Nucleus accumbens (tissue), 56 donors: ENCODE measurements around the gene ASTL.

Source experiments
- DNase-seq, 56 donors: peaks; one replicate each; lab custom pipeline; 2025; lab: John Stamatoyannopoulos, UW

Gene ASTL

DNA sequence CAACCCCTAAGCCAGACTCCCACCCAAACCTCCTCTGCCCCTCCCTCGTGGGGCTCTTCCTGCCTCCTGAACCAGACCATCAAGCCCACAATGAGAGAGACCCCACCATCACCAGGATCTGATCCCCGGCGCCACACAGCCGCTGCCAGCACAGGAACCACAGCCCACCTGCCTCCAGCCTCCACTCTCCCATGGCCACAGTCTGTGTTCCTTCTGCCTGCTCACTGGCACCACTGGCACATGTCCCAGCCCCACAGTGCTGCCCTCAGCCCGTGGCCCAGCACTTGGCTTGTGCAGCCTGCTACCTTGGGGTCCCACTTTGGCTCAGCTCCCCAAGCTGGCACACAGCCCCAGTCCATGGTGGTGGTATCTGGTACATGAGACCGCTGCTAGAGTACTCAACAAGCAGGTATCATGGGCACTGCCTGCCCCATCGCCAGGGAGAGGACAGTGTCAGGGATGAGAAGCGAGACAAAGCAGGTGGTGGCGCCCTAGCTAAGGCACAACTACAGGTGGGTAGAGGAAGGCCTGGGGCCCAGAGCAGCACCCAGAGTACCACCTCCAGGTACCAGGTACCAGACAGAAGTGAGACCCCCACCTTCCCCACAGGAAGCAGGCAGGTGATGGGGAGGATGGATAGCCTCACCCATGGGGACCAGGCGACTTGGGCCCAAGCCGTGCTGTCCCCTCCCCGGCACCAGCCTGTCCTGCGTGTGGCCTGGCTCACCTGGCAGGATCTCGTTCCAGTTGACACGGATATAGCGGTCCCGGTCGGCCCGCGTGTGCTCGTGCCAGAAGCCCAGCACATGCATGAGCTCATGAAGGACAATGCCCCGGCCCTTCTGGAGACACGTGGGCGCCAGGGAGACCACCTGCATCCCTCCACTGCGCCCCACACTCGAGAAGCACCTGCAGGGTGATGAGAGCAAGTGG is 6.2 kb downstream of the ASTL start:
- DNase-seq: no peak

DNA sequence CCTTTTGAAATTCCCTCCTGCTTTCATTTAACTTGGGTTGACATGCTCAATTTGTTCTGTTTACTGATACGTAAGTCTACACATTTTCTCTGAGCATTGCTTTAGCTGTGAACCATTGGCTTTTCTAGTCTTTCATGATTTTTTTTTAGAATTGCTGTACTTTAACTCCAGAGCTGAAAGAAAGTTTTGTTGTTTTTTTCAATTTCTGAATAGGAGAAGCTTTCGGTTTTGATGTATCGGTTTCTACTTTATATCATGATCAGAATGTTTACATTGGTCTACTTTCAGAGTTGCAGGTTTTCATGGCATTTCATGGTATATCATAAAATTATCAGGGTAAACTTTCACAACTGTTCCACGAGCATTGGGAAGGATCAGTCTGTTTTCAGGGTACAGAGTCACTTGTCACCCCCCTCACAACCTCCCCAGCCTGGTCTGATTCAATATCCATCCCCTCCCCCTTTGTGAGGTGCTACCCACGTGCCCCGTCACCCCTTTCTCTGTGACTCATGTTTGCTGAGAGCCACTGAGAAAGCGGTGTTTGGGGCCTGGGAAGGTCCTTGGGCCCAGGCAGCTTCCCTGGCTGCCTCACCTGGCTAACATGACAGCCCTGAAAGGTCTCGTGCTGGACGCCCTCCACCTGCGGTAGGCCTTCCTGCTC is 7.0 kb downstream of the ASTL start:
- DNase-seq: no peak

DNA sequence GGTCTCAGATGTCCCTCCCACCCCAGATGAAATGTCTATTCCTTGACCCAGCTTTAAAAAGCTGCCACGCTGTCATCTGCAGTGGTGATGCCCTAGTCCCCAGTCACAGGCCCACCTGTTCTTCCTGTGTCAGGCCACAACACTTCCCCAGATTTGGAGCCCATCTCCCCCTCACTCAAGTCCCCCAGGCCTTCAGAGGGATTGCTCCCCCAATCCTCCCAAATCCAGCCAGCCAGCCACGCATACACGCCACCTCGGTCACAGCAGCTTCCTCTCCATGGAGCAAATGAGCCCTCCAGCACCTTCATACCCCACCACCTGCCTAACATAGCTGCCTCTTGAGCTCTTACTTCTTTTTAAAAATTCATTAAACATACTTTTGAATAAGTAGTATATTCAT is 7.8 kb downstream of the ASTL start:
- DNase-seq: no peak

DNA sequence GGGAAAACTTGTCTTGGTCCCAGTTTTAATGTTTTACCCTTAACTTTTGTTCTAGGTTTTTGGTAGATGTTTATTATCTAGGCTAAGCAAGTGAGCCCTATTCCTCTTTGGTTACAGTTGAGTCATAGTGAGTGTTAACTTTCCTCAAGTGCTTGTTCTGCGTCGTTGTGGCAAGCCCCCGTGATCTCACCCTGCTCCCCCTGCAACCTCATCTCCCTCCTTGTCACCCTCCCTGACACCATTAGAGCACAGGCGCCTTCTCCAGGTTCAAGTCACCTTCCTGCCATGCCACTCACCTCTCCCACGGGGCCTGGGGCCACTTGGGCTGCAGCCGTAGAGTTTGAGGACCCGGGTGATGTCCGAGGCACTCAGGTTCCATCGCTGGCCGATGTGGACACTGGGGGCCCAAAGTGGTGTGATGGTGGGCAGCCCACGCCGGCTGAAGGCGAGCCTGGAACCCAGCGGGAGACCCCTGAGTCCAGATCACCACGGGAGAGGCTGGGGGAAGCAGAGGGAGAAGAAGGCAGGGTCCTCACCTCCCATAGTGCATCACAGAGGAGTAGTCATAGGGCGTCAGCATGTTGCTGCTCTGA is 8.7 kb downstream of the ASTL start:
- no peak for DNase-seq

DNA sequence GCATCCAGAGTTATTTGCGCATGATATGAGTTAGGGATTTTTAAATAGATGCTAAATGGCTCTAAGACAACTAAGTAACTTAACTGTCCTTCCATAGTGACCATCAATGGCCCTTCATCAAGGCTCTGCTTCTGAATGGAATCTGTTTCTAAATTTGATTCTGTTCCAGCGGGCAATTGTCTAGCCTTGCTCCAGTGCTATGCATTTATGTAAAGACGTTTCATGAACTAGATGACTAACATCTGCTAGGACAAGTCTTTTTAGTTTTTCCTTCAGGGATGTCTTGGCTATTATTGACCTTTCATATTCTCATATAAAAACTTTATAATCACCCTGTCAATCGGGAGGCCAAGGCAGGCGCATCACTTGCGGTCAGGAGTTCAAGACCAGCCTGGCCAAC is 9.8 kb downstream of the ASTL start:
- no peak for DNase-seq

DNA sequence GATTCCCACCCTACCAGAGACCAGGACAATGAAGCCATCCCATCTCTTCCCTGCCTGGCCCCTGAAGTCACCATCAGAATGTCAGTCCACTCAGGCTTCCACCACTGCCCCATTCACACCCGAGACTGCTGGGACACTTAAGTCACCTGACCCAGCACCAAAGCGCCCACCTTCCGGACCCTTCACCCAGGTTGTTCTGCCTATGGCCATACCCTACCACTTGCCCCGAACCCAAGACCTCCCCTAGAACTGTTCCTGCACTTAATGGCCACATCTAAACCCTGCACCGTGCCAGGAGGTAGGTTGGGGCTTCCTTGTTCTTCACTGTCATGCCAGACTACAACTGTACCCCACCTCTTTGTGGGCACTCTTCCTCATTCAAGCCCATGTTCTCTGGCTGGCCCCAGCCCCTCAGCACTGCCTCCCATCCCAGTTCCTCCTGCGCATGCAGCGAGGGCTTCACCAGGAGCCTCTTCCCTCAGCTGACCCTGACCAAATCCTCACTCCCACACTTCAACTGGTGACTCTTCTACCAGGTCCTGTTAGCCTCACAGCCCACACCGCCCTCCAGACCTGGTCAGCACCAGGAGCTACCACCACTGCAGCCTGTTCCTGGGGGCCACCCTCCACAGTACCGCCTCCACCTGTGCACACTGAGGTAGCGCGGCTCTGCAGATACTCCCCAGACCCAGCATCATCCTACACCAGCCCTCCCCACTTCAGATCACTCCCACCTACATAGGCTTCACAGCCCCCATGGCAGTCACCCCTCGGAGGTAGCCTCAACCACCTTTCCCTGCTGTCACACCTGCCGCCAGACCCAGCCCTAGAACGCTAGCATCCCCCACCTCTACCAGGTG is 13.7 kb downstream of the ASTL start:
- DNase-seq: no peak

DNA sequence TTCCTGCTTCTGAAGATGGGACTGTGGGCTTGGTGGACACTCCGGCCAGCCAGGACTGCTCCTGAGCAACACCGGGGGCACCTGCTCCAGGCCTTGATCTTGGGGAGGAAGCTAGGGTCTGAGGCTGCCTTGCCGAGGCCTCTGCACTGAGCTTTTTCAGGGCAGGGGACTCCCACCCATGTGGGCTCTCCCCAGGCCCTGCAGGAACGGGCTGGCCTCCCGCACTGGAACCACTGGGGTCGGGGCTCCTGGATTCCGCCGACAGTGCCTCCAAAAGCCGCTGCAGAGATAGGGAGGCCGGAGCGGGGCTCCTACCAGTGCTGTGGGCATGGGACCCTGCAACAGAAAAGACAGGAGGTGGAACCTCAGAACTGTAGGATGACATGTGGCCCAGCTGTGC is 14.4 kb downstream of the ASTL start:
- DNase-seq: no peak

DNA sequence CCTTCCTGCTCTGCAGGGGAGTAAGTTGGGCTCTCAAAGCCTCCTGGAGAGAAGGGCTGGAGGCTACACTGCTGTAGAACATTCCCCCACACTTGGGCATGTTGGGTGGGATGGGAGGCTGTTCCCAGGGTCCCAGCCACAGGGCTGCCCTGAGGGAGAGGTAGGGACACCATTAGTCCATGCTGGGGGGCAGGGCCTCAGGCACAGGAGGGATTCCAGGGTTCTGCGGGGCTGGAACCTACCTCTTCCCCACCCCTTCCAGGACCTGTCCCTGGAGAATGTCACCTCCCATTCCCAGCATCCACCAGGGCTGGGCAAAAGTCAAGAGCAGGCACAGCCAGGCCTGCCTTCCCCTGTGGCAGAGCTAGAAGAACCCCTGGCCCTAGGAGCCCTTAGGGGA is 15.0 kb downstream of the ASTL start:
- no peak for DNase-seq

DNA sequence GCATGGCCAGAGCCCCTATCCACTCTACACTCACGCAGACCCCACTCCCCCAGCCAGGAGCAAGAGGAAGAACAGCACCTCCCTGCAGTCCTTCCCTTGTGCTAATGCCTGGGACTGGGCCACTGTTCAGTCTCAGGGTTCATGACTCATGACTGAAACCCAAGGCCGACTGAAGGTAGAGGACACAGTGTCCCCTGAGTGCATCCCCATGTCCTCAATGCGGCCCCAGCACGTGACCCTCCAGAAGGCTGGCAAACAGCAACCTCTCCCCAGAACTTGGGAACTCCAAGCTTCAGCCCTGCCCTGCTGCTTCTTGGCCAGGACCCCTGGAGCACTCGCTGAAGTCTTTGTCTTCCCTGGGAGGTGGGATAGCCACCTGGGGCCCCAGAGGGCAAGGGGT is 15.9 kb downstream of the ASTL start:
- DNase-seq: no peak

DNA sequence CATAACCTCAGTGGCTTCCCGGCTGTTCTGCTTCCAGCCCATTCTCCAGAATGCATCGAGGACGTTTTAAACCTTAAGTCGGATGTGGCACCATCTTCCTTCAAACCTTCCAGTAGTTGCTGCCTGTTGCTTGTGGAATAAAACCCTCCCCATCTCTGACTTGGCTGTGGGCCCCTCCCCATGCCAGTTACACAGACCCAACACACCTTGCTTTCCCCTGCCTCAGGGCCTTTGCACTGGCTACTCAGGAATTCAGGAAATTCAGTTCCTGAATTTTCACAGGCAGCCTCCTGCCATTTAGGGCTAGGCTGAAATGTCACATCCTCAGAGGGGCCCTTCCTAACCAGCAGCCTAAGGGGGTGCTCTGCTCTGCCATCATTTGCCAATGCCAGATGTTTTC is 16.9 kb downstream of the ASTL start:
- no peak for DNase-seq

DNA sequence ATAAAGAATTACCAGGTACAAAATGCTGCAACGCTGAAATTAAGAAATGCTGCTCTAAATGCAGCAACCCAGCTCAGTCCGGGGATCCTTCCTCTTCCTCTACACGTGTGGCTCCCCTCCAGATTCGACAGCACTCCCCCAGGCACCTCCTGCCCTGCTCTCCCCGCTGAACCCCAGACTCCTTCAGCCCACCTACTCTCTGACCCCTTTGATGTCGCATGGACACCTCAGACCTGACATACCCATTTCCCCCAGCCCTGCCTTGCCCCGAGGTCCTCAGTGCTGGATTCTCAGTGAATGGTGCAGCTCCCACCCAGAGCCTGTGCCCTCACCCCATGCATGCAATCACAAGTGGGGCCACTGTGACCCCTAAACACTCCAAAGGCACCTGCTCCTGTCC is 17.3 kb downstream of the ASTL start:
- DNase-seq: no peak

DNA sequence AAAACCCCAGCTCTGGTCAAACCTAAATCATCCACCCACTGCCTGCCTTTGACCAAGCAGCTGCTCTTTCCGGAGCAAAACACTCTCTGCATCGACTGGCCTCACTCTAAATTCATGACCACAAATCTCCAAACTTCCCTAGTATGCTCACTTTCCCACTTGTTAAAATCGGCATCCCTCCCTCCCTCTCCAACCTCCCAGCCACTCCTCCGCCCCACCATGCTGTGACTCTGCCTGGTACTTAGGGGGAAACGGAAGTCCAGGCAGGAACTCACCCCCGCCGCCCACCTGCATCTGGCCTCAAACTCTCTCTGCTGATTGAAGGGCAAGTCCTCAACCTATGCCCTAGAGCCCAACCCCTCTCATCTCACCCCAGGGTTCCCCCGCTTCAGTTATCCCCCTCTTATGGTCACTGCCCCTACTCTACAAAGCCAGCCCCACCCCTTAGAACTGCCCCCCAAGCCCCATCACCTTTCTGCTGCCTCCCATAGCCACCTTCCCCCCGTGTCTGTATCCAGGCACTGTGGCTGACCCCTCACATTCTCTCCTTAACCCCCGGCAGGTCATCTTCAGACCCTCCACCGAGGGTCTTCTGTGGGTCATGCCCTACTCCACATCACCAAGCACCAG is 18.1 kb downstream of the ASTL start:
- DNase-seq: no peak

DNA sequence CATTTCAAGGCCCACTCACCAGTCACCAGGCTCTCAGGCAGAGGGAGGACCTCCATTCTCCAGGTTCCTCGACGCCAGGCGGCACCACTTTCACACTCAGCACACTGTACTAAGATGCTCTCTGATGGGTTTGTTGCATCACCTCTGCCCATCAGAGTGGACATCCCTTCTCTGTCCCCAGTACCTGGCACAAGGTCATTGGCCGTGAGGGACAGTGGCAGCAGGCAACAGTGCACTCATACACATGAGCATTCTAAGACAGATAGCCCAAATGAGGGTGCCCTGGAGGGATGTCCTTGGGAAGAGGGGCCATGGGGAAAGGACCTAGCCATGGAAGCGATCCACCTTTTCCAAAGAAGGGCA is 18.9 kb downstream of the ASTL start:
- no peak for DNase-seq

DNA sequence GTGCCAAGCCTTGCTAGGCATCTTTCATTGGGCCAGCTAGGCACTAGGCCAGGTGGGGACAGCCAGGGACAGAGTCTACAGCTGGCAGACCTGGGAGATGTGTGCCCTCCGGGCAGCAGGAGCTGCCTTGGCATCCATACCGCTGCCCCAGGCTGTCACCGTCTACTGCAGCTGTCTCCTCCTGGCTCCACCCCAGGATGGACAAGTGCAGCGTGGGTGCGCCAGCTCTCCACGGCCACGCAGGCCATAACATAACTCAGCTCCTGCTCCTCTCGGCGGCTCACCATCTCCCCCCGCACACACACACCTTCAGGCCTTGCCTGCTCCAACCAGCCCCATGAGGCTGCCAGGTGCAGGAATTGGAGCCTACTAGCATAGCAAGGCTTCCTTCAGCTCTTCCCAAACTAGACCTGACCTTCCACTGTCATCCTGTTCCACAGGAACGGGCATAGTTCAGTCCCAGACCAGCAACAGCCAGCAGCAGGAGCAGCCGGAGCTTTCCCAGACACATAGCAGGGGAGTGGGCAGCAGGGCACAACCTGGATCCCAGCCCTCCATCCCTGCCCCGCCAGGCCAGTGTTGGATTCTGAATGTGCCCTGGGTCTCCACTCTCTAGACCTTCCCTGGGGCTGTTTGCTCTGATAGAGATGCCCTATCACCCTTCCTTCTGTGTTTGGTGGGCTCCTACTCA is 19.5 kb downstream of the ASTL start:
- DNase-seq: no peak

DNA sequence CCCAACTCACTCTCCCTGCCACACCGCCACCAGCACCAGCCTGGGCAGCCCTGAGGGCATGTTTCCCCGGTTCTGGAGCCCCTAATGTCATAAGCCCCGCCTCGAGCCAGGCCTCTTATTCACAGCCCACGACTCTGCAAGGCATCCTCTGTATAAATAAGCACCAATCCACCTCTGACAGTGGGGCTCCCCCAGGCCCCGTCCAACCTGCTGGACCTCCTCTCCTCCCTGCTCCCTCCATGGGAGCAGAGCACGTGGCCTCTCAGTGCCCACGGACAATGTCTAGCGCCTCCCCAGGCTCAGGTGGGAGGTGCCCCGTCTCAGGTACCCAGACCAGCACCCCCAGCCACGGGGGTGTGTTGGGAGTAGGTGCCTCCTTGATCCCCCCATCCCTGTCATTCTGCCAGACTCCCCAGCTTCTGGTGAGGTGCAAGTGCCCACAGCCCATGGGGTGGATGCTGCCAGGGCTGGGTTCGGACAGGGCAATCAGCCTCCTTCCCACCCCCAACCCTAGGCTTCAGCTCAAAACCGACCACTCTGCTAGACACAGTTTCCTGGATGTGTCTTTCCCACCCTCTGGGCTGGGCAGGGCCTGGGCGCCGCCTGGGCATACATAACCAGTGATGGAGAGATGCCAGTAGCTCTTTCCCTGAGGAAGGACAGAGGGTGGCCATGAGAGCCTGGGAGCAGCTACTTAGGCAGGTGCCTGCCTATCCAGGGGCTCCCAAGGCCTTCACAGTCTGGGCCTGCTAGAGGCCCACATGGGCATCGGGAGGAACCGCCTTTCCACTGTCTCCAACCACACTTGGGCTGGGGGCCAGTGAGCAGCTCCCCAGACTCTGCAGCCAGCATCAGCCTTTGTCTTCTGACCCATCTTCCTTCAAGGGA is 20.4 kb downstream of the ASTL start:
- no peak for DNase-seq

DNA sequence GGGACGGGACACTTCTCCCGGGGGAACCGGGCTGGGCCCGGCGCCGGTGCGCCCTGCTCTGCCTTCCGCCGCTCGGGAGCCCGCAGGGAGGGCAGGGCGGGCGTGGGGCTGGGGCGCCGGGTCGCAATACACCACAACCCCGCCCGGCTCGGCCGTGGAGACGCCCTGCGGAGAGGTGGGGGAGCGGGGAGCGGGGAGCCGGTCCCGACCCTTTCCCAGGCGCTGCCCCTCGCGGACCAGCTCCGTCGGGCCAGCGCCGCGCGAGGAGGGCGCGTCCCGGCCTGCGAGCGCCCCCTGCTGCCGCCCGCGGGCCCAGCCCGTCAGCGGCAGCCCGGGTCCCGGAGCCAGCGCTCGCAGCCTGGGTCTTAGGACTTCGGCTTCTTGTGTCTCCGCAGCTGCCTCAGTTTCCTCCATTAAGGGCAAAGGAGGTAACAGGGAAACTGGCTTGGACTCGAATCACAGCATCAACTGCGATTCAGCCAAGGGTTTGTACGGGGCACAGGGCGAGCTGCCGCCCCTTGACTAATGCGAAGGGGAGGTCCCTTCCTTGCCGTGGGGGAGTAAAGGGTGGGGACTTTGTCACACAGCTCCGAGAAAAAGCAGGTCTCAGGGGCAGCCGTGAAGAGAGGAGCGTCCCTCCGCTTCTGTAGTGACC is 21.3 kb downstream of the ASTL start:
- peak in 23 of 56 donors; percentile 9 to 63 (median 28) for DNase-seq

DNA sequence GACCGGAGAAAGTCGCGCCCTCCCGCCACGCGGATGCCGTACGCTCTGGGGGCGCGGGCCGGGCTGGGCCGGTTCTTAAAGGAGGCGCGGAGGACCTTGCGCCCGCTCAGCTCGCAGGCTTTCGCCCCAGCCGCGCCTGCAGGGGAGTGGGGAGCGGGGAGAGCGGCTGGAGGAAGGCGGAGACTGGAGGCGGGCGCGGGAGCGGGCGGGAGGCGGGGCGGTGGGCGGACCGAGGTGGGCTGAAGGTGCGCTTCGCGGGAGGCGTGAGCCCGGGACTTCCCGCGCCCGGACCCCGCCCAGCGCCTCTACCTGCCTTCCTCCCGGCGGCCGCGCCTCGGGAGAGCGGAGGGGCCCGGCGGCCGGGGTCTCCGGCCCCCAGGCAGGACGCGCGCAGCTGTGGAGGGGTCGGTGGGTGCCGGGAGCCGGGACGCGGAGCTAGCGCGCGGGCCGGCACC is 21.9 kb downstream of the ASTL start, which contains the start of gene ADRA2B:
ADRA2B (minus strand) TSS at position 148 of the 455 bp plus-strand sequence. CDS start 422 bp downstream, outside the sequence.
- peak in 9 of 56 donors; percentile 9 to 32 (median 13) for DNase-seq
